GM19238 (cell line): ENCODE results near the gene ABCD2.
"Not testable (repeated sequence)": the region's sequence is repeated elsewhere in the genome, so short reads cannot be mapped to it uniquely, and the experiment has no call there.

ENCODE experiments used
- DNase-seq: peaks from one replicate; pipeline ENCODE4 v3.0.0; 2011; ENCODE audit warnings: low spot score; ENCODE audit not compliant: insufficient read length

Gene ABCD2

DNA sequence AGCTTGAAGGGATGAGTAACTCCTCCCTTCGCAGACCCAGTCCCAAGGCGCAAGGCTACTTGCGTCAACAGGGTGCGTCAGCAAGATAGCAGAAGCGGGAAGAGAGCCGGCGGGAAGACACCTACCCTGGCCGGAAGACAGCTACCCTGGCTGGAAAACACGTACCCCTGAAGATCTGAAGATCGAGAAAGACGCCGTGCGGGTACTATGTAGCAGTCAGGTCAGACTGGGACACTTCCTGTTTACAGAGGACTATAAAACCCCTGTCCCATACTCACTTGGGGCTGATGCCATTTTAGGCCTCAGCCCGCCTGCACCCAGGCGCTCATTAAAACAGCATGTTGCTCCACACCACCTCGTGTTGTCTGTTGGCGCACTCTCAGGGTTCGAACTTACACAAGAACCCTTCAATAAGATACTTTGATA lies 80.9 kb downstream of the ABCD2 start:
- no peak for DNase-seq

DNA sequence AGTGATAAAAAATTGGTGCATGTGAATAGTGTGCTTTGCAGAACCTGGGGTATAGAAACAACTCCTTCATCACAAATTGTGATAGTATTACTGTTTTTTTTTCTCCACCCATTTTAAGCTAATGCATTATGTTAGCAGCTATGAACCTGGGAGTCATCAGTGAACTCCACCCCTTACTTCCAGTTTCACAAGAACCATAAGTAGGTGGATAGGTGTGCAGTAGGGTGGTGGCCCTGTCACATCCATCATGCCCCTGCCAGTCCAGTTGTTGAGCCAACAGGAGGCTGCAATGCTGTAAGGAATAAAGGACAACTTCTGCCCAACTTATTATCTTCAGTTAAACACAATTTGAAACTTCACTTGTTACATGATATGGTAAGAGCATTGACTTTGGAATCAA lies 85.7 kb downstream of the ABCD2 start:
- DNase-seq: no peak

DNA sequence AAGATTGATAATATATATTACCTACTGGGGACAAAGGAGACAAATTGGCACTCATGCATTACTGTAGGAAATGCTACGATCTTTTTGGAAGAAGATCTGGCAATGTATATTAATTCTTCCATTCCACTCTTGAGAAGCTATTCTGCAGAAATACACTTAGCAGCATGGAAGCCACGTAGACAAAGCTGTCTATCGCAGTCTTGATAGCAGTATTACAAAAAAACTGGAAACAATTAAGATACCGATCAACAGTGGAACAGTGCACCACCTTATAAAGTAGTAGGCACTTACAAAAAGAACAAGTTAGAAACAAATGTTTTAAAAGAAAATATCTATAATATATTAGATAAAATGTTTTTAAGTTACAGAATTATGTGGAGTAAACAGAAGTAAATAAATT lies 87.2 kb downstream of the ABCD2 start:
- DNase-seq: no peak

DNA sequence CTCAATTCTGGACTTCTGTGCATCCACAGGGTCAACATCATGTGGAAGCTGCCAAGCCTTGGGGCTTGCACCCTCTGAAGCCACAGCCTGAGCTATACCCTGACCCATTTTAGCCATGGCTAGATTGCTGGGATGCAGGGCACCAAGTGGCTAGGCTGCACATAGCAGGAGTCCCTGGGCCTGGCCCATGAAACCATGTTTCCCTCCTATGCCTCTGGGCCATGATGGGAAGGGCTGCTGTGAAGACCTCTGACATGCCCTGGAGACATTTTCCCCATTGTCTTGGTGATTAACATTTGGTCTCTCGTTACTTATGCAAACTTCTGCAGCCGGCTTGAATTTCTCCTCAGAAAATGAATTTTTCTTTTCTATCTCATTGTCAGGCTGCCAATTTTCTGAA lies 92.6 kb downstream of the ABCD2 start:
- no peak for DNase-seq

DNA sequence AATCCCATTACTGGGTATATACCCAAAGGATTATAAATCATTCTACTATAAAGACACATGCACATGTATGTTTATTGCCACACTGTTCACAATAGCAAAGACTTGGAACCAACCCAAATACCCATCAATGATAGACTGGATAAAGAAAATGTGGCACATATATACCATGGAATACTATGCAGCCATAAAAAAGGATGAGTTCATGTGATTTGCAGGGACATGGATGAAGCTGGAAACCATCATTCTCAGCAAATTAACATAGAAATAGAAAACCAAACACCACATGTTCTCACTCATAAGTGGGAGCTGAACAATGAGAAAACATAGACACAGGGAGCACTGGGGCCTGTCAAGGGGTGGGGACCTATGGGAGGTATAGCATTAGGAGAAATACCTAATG lies 97.4 kb downstream of the ABCD2 start:
- DNase-seq: not testable (repeated sequence)

DNA sequence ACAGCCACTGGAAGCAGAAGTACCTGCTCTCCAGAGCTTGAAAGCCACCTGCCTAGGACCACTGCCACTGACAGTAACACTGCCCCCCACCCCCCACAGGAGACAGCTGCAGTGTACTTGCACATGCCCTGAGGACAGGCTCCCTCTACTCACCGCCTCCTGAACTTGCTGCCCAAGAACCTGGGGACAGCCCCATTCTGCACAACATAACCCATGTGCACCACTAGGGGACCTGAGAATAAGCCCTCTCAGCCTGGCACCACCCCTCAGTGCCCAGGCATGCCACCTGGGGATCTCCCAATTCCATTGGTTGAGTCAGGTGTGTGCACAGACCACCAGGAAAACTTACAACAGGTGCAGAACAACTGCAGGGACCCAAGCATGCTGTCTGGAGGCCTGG lies 109.6 kb downstream of the ABCD2 start:
- DNase-seq: no peak

DNA sequence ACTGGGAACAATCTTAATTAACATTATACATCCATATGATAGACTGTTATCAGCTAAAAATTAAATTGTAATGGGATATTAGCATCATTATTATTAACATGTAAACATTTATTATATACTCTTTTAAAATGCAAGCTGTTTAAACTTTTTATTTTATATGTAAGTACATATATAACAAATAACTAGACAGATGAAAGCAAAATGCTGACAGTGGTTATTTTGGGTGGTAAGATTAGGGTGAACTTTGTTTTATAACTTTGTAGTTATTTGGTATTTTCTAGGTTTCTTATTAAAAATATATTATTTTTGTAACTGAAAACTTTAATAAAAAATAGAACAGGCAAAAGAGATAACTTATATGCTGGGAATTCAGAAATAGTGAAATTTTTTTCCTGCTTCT lies 114.0 kb downstream of the ABCD2 start:
- no peak for DNase-seq

DNA sequence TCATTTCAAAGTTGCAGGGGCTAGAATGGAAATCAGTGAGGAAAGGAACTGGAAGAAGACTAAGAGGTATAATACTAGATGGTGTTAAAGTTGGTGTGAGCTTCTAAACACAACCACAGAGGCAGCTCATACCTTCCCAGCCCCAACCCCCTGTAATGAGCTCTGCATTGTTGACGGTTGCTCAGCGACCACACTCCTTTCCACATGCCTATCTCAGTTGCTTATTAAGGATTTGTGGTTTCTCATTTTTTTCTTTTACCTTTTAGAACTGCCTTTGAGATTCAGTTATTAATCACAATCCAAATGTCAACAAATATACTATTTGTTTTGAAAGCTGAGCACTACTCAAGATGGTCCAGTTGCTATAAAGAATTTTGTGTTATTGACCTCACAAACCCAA lies 114.6 kb downstream of the ABCD2 start:
- DNase-seq: no peak

DNA sequence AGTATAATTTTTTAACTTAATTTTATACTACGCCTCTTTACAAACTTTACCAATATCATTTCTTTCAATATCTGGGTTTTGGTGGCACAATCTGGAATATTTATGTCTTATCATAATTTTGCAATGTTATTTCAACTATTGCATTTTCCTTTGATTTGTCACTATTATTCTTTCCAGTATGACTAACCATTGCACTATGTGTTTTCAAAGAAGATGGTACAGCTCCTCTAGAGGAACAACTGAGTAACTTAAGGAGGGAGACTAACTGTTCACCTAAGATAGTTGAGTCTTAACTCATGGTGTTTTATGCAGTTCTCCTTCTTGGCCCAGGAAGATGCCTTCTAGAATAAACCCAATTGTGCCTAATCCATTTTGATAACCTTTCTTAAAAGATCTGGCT lies 116.2 kb downstream of the ABCD2 start:
- no peak for DNase-seq

DNA sequence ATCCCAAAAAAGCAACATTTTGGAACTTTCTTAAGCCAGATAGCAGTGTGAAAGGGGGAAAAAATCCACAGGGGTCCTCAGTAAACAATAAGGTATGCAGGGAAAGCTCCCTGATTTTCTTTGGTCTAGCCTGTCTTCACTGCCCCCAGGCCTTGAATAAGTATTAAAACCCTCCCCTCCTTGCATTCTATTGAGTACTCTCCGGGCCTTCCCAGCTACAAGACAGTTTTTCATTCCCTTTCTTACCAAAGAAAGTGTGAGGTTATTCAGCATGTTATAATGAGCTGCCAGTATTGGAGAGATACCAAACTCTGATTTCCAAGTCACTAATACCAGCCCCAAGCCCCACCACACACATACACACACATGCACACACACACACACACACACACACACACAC lies 116.9 kb downstream of the ABCD2 start:
- DNase-seq: no peak
